Measurements from ENCODE around the gene GJB4.
"Not testable (repeated sequence)": the region's sequence is repeated elsewhere in the genome, so short reads cannot be mapped to it uniquely, and the experiment has no call there.

- TF ChIP-seq CTCF (IDR thresholded peaks at IDR 0.05; ENCODE audit: low read depth, low read length); POLR2A (IDR thresholded peaks at IDR 0.05; ENCODE audit: extremely low read depth, insufficient read length); MYC (IDR thresholded peaks at IDR 0.05; ENCODE audit: low read depth, low read length); MAX (IDR thresholded peaks at IDR 0.05; ENCODE audit: low read depth, low read length): not testable (repeated sequence)
These were observed 51.2 kb downstream of the GJB4 start for GRCh38 chr1:34810781-34811180.

All from NB4 (cell line).